ENCODE measurements around the gene RSF1.
A peak's percentile ranks its signal among the peaks of the same experiment; 100 is the strongest.

- TF ChIP-seq, protein P1, sequence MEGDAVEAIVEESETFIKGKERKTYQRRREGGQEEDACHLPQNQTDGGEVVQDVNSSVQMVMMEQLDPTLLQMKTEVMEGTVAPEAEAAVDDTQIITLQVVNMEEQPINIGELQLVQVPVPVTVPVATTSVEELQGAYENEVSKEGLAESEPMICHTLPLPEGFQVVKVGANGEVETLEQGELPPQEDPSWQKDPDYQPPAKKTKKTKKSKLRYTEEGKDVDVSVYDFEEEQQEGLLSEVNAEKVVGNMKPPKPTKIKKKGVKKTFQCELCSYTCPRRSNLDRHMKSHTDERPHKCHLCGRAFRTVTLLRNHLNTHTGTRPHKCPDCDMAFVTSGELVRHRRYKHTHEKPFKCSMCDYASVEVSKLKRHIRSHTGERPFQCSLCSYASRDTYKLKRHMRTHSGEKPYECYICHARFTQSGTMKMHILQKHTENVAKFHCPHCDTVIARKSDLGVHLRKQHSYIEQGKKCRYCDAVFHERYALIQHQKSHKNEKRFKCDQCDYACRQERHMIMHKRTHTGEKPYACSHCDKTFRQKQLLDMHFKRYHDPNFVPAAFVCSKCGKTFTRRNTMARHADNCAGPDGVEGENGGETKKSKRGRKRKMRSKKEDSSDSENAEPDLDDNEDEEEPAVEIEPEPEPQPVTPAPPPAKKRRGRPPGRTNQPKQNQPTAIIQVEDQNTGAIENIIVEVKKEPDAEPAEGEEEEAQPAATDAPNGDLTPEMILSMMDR (IDR thresholded peaks at IDR 0.05), result peak; percentile 41 to 67 (median 58)
- TF ChIP-seq EP300 (IDR thresholded peaks at IDR 0.05) (no peak), POLR2A (IDR thresholded peaks at IDR 0.05) (no peak)
Measured at GRCh38 chr11:77619576-77620198, 200.8 kb downstream of the RSF1 start.
